ENCODE measurements around the gene ELMO1.

ELMO1 gene

GRCh38 chr7:37259319-37259821, 189.3 kb downstream of the ELMO1 start:
- no peak for DNase-seq

GRCh38 chr7:37256631-37257030, 192.0 kb downstream of the ELMO1 start:
- DNase-seq: no peak

GRCh38 chr7:37255327-37255944, 193.2 kb downstream of the ELMO1 start:
- no peak for DNase-seq

GRCh38 chr7:37251222-37251621, 197.4 kb downstream of the ELMO1 start:
- no peak for DNase-seq

GRCh38 chr7:37249240-37249639, 199.4 kb downstream of the ELMO1 start:
- no peak for DNase-seq

- no peak for DNase-seq
Measured at GRCh38 chr7:37248396-37248861, 200.2 kb downstream of the ELMO1 start.

GRCh38 chr7:37247861-37248260, 200.8 kb downstream of the ELMO1 start:
- DNase-seq: no peak

- no peak for DNase-seq
Measured at GRCh38 chr7:37245590-37245989, 203.1 kb downstream of the ELMO1 start.

- no peak for DNase-seq
Measured at GRCh38 chr7:37236906-37237305, 211.8 kb downstream of the ELMO1 start.

GRCh38 chr7:37235813-37236212, 212.9 kb downstream of the ELMO1 start:
- DNase-seq: no peak

- DNase-seq: peak; percentile 6
Measured at GRCh38 chr7:37234928-37235327, 213.7 kb downstream of the ELMO1 start.

- DNase-seq: no peak
Measured at GRCh38 chr7:37234334-37234733, 214.3 kb downstream of the ELMO1 start.

- no peak for DNase-seq
Measured at GRCh38 chr7:37231613-37232012, 217.1 kb downstream of the ELMO1 start.

- DNase-seq: no peak
Measured at GRCh38 chr7:37230221-37230620, 218.4 kb downstream of the ELMO1 start.

- no peak for DNase-seq
Measured at GRCh38 chr7:37229381-37229780, 219.3 kb downstream of the ELMO1 start.

GRCh38 chr7:37225285-37225969, 223.2 kb downstream of the ELMO1 start:
- DNase-seq: no peak

- no peak for DNase-seq
Measured at GRCh38 chr7:37224746-37225145, 223.9 kb downstream of the ELMO1 start.

GRCh38 chr7:37220664-37221063, 228.0 kb downstream of the ELMO1 start:
- DNase-seq: no peak

GRCh38 chr7:37218956-37219355, 229.7 kb downstream of the ELMO1 start:
- DNase-seq: no peak

GRCh38 chr7:37216923-37217322, 231.7 kb downstream of the ELMO1 start:
- DNase-seq: no peak

GRCh38 chr7:37216156-37216852, 232.4 kb downstream of the ELMO1 start:
- DNase-seq: no peak

- no peak for DNase-seq
Measured at GRCh38 chr7:37215290-37215923, 233.3 kb downstream of the ELMO1 start.

GRCh38 chr7:37212556-37212955, 236.1 kb downstream of the ELMO1 start:
- no peak for DNase-seq

All from activated CD4-positive, alpha-beta T cell treated with anti-CD3 and anti-CD28 coated beads, Interleukin-2, amount 50 U/mL, for 16 hours (primary cell).